ENCODE measurements around the gene C8B.

The C8B gene

DNA sequence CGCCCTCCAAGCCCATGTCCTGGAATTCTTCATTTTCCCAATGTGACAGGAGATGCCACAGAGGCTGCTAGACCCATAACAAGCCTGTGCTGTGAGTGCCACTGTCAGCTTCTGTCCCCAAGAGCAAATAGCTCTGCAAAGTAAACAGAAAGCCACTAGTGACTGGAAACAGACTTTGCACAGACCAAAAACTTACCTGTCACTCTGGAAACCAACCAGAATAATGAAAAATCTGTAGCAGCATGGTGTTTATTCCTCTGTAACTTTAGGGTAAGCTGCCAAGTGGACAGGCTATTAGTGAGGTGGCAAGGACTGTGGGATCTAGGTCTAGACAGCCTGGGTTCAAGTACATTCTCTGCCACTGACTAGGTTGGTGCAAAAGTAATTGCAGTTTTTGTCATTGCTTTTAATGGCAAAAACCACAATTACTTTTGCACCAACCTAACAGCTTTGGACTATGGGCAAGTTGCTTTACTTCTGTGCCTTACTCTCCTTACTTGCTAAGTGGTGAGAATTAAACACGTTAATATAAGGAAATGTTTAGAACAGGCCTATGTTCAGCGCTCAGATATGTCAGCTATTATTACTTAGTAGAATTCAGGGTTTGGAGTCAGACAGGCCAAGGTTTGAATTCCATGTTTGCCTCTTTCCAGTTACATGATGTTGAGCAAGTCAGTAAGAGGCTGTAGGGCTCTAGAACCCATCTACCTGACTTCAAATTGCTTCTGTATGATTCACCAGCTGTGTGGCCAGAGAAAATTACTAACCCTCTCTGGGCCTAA, at the start of gene C8B:
Gene C8B, minus strand, starts transcription at position 100 of the 782 bp plus-strand sequence. Its CDS starts 67 bp downstream, at position 33.
- DNase-seq: no peak

DNA sequence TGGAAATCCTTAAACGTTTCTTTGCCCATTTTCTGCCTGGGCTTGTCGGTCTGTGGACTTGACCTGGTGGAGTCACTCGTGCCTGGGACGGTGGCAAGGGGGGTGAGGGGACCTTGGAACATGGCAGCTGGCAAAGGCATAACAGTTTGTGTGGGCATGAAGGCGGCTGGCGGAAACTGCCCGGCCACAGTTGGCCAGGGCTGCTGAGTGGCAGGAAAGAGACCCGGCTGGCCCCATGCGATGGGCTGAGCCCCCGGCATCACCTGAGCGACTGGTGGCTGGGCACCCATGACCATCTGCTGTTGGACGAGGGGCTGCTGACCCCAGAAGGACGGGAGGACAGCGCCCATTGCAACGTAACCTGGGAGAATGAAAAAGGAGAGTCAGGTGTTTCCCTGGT, 49.3 kb upstream of the C8B start:
- no peak for DNase-seq

DNA sequence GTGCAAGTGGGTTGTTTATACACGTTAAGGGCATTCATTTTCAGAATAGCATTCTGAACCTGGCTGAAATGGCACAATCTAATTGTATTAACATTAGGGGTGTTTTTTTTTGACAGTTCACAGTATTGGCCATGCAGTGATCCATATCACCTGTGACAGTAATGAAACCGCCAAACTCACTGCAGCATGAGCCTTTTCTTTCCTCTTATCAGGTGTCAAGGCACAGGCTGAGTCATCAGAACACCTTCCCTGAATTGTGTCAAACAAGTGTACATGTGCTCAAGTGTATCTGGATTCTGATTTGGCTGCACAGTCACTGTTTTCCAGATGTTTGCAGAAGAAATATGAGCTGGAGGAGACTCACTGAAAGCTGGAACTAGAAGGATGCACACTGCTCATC, 47.7 kb upstream of the C8B start:
- DNase-seq: no peak

DNA sequence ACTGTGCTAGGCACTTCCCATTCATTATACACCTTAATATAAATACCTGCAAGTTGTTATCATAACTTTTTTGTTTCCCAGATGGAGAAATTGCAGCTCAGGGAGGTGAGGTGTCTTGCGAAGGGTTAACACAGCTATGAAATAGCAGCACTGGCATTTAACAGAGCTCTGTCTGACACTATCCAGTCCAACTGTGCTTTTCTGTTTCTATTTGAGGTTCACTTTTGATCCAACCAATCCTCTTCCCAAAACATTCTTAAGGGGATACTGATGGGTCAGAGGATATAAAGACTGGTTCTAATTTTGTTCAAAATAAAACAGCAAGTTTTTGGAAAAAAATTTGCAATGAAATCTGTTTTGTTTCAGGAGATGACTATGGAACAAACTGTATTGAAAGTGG, 46.5 kb upstream of the C8B start:
- no peak for DNase-seq

DNA sequence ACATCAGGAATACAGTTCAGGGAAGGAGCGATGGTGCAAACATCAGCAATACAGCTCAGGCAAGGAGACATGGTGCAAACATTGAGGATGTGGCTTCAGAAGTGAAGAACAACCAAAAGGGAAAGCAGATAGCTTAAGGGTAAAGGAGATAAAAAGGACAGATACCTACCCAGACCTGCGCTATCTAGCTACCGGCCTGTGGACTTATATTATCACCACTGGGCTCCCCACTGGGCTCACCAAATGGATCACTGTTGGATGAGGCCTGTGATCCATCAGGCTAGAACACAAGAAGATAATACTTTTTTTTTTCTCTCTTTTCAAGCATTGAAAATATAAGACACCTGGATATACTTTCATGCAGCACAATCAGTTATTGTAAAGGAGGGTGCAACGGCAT, 44.7 kb upstream of the C8B start:
- no peak for DNase-seq

DNA sequence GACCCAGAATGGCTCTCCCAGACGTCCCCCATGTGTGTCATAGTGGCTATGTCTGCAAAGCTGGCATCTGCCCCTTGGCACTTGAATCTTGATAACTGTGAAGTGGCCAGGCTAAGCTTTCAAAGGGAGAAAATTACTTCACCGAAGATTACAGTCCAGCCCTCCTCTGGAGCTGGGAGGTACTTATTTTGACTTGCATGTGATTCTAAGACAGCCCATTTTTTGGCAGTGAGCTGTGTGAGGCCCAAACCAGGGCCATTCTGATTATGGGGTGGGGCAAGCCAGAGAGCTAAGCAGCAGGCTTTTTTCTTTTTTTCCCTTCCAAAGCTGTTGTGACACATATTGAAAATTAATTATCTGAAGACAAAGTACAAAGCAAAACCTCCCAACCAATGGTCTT, 42.1 kb upstream of the C8B start:
- DNase-seq: no peak

DNA sequence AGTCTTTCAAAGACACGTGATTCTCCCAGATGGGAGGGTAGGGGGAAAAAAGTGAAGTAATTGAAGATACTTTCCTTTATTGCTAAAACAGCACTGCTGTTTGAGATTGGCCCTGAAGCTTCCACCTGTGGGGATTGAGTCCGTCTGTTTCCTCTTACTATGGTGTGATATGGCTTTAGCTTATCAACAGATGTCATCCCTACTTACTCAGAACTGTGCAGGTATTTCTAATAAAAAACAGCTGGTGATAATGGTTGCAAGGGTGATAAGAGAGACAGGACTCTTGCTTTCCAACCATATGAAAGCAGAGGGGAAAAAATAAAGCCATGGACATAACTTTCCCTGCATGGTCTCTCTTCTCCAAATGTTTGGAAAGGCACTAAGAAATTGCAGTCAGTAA, 41.7 kb upstream of the C8B start:
- no peak for DNase-seq

DNA sequence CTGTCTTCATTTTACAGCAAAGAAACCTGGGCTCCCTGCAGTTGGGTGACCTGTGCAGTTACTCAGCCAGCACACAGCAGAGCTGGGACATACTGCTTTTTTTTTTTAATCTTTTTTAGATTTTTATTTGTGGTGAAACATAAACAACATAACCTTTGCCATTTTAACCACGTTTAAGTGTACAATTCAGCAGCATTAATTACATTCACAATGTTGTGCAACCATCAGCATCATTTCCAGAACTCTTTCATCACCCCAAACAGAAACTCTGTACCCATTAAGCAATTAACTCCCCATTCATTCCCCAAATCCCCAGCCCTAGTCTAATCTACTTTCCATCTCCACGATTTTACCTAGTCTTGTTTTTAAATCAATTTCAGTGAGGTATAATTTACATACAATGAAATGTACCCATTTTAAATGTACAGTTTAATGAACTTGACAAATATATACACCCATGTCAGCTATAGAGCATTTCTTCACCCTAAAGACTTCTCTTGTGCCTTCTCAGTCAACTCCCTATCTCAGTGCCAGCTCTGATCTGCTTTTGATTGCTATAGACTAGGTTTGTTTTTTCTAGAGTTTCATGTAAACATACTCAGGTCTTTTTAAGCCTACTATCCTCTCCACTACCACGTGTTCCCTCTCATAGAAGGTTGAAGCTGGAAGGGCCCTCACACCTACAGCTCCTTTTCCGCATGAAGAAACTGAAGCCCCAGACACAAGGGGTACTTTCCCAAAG, 37.8 kb upstream of the C8B start:
- DNase-seq: no peak

DNA sequence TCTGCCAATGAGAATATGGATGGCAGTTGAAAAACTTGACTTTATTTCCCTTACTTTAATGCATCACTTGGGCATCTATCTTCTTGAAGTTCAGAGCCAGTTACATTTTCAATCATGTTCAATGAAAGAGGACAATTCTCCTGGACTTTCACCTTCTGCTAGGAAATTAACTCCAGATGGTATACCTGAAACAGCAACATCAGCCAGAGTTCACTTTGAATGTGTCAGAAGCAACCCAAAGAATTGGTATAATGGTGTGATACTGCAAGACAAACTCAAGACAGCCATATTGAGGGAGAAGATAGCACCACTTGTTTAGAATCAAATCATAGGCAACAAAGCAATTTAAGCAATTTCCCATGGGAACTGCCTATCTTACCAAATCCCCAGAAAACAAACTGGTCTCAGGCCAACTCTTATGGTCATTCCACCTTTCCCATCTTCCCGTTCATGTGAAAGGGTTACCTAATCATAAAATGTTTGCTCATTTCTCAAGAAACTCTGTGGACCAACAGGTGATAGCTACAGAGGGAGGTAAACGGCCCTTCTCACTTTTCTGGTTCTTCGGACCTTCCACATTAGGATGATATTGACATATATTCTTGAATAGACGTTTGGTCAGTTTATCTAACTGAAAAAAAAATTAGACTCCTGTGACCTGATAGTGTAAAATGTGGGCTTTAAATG, 29.7 kb upstream of the C8B start:
- DNase-seq: no peak

DNA sequence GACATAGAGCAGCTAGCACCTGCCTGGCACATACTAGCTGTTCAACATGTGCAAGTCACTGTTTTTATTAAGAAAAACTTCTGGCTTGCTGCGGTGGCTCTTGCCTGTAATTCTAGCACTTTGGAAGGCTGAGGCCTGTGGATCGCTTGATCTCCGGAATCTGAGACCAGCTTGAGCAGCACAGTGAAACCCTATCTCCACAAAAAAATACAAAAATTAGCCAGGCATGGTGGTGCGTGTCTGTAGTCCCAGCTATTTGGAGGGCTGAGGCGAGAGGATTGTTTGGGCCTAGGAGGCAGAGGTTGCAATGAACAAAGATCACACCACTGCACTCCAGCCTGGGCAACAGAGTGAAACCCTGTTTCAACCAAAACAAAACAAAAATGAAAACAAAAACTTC, 27.7 kb upstream of the C8B start:
- DNase-seq: no peak

DNA sequence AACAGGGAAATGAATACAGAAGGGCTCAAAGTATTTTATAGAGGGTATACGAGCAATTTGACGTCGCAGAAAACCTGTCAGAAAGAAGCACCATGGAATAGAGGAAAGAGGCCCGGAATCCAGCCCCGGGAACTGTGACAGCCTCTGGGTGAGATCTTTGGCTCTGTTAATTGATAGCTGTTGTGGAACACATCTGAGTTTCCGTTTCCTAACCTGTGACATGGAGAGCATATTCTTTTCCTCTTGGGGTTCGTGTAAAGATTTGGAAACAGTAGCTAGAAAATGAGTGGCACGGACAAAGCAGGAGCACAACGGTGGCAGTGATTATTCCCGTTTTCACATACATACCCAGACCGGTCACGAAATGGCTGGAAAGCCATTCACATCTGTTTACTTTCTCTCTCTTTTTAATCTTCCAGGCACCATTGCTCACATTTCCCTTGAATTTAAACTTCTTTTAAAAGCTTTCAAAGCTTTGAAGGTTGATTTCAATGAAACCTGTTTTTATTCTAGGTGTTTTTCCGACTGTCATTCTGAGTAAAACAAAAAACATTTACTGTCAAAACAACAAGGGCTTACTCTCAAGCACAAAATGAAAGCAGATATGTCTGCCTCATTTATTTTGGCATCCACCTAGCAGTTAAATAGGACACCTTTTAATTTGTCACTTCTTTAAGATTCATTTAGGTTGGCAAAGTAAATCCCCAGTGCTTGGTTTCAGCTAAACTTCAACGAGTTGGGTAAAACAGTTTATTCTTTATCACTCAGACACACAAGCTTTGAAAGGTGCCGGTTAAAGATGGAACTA, 26.7 kb upstream of the C8B start:
- no peak for DNase-seq

DNA sequence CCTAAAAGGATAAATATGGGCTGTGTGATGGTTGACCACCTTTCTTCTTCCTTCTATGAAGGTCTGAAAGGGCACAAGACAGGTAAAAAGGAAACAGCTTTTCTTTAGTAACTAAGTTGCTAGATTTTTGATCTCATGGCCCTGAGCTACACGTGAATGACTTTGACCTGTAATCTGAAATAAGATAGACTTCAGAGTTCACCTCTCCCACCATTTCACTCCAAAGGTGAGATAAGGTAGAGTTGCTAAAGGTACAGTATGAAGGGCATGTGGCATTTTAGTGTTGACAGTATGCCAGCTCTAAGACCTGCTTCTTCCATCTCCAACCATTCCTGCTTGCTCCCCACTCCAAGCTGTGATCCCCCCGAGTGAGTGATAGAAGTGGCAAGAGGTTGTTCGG, 25.8 kb upstream of the C8B start:
- no peak for DNase-seq

DNA sequence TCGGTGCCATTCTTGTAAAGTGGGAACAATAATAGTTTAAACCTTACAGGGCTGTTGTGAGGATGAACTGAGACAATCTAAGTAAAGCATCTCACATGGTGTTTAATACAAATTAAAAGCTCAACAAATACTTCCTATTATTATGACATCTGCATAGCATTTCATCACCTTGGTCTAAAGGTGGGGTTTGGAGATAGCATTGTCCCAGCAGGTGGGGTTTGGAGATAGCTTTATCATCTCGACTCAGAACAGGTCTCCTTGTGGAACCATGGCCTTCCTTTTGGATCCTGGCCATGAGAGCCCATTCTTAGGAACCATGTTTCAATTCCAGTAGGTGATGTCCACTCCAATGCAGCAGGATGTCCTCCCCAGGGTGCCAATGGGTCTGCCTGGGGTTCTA, 20.6 kb upstream of the C8B start:
- DNase-seq: no peak

DNA sequence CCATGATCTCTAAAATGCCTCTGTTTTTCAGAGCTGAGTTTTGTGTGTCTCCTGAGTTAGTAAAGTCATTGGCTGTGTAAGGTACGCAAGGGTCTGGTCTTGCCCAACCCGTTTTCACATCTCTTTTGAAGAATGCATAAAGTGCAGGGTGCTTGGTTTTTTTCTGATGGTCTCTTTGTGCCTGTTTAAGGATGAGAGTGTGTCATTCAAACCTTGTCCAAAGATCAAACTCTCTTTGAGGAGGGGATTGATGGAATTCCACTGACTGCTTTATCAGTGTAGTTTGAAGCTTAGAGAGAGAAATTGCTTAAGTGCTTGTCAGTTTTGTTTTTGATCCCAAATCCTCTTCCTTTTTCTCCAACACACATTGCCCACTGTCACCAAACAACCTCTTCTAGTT, 20.0 kb upstream of the C8B start:
- no peak for DNase-seq

DNA sequence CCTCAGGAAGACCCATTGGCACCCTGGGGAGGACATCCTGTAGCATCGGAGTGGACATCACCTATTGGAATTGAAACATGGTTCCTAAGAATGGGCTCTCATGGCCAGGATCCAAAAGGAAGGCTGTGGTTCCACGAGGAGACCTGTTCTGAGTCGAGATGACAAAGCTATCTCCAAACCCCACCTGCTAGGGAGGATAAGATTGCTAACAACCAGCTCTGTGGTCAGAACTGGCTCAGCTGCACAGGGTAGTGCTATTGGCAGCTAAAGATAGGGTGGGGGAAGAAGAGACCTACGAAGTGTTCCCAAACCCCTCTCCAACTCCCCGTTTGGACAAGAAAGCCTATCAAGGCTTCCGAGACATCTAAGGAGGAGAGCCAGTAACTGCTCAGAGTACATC, 17.7 kb upstream of the C8B start:
- no peak for DNase-seq

DNA sequence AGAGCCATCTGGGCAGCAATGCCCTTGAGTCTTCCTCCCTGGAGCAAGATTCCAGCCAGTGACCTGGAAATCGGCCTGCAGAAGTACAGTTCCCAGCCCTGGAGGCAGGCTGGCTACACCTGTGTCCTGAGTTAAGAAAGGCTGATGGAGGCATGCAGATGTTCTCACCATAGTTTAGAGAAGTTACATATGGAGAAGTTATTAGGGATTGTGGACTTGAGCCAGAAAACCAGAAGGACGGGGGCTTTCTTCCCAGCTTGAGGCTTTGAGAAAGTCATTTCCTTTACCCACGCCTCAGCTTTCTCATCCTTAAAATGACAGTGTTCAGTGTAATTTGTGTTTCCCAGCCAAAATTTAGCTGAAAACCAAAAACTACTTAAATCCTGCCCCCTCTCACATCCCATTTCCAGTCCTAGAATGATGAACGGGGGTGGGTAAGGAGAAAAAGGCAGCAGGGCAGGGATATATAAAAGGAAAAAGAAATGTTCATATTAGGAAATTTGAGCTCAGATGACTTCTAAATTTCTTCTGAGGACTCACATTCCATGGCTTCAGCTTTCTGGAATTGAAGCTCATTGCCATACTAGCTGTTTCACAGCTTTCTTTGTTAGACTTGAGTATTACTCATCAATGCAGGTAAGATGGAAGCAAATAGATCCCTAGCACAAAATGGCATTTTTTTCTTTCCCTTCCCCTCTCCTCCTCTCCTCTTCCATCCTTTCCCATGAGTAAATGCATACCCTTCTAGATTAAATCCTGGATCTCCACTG, 14.4 kb upstream of the C8B start:
- no peak for DNase-seq

DNA sequence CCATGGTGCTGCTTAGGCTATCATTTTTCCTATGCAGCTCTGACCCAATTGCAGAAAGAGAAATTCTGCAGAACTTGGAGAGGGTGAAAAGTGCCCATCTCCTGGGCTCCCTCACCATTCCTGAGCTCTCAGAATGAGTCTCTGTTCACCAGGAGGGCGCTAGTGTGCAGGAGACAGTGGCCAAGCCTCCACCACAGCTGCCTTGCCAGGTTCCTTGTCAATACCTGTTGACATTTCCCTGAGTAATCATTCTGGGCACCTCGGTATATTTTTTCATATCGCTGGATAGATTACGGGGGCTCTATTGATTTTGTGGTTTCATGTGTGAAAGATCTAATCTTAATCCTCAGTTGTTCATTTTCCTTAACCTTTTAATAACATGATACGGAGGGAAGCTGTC, 13.0 kb upstream of the C8B start:
- DNase-seq: no peak

DNA sequence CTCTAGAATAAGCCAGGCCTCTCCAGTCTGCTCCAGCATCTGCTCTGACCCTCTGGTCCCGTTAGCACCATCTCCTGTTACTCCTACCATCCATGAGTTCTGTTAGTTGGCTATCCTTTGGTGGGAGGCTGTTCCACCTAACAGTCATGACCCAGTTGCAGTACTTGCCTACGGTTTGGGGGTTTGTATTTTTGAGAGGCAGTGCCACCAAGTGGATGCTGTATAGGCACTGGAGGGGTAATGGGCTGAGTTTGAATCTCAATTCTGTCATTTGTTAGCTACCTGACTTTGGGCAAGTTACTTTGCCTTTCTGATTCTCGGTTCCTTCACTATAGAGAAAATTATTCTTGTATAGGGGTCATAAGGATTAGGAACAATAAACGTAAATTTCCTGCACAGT, 12.1 kb upstream of the C8B start:
- no peak for DNase-seq

DNA sequence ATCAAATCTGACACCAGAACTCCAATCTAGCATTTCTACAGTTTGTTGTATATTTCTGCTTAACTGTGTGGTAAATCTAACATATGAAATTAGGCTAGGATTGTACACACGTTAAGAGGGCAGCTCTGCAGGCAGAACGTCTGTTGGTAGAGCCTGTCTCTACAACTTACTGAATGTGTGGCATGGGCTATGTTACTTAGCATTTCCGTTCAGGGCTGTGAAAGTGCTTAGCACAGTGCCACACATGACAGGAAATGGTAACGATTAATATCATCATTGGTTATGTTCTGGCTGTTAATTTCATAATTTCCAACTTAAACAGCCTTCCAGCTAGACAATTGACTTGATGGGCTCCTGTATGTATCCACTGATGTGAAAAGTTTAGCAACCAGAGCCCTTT, 9.6 kb upstream of the C8B start:
- no peak for DNase-seq

DNA sequence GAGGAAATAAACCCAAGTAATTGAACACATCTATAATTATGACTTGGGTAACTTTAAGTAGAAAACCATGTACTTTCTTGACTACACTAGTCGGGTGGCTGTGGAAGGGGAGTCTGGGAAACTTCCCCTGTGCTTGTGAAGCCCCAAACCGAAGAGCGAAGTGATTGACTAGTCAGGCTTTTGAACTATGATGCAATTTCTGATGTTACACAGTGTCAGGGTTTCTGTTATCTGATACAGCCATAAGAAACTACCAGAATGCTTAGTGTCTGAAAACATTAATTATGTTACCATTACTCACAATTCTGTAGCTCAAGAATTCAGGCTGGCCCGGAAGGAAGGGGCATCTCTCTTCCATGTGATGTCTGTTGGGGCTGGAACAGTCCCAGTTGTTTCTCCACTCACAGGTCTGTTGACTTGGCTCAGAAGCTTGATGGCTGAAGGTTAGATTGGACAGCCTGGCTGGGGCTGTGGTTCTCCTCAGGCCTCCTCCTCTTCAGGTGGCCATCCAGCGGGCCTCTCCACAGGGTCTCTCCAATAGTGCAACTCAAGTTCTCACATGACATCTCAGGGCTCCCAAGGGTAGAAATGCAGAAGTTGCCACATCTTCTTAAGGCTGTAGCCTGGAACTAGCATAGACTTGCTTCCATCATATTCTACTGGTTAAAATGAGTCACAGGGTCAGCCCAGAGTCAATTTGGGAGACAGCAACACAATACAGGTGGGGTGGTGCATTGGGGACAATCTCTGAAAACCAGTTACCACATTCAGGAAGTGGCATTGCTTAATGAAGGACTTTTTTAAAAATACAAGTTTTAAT, 8.3 kb upstream of the C8B start:
- no peak for DNase-seq

DNA sequence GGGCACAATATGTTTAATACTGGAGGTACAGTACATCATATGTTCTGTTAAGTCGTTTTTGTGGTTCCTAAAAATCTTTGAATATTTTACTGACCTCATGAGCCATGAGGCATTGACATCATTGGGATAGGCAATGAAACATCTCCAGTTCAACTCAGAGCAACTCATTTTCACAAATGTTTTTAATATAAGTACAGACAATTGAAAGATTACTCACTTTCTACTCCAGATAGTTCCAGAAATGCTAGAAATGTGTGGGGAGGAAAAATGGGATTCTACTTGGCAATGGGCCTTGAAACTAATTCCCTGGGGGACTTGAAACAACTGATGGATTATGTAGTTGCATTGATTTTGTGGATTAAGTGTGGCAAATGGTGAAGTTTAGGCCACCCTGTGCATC, 7.2 kb upstream of the C8B start:
- no peak for DNase-seq

DNA sequence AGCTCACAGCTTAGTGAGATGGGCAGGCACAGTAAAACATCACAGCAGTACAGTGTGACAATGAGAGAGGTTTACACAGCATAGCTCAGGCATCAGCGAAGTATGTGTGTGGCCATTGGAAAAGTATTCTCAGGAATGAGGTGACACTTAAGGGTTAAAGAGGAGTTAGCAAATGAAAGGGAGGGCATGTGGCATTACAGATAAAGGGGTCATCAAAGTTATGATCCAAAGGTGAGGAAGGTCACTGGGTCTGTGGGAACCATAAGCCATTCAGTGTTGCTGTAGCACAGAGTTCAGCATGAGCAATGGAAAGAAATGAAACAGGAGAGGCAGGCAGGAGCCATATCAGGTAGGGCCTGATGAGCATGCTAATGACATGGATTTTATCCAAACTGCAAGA, 4.5 kb upstream of the C8B start:
- no peak for DNase-seq
